ENCODE measurements around the gene LCN1.

GRCh38 chr9:135486267-135487065 lies 34.8 kb upstream of the LCN1 start:
- TF ChIP-seq CTCF (IDR thresholded peaks at IDR 0.05; ENCODE audit: low read depth, low read length, poor library complexity, severe bottlenecking) (no peak), EZH2phosphoT487 (IDR thresholded peaks at IDR 0.05; ENCODE audit: borderline replicate concordance, low read length) (no peak)

All from DOHH2 (cell line).